ENCODE data around the gene PWWP2B. TPM values are rescaled to one million over a fixed set of nuclear protein-coding genes. Genes with fewer than 3 reads are reported as not detected.
A peak's percentile ranks its signal among the peaks of the same experiment; 100 is the strongest.
"Not testable (repeated sequence)": the region's sequence is repeated elsewhere in the genome, so short reads cannot be mapped to it uniquely, and the experiment has no call there.

Gene PWWP2B
- total RNA-seq = 10 to 100 TPM in 3 of 8 experiments, 1 to 10 TPM in 5; 4.6 to 12.7 (median 8.9) TPM

DNA sequence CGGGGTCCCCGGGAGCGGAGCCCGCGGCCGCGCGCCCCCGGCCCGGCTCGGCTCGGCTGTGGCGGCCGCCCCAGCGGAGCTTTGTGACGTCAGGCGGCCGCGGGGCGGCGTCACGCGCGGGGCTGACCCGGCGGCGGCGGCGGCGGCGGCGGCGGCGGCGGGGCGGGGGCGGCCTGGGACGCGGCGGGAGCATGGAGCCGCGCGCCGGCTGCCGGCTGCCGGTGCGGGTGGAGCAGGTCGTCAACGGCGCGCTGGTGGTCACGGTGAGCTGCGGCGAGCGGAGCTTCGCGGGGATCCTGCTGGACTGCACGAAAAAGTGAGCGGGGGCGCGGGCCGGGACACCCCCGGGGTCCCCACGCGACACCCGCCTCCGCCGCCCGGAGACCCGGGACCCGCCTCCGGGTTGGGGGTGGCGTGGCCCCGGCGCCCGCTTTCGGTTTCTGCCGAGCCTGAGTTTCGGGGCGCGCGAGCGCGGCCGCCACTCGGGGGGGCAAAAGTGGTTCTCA is at the start of gene PWWP2B:
Gene PWWP2B (plus strand): TSS at position 165 of the 506 bp plus-strand sequence. CDS start 27 bp downstream, at position 192.
- peaks cover 23 to 26% of the 10 kb centered on the region in 2 donors for H3K4me1 ChIP-seq (replicated peaks in 1 of 2)
- no CpG with 5 or more reads among the region's 86 CpGs for WGBS, 10 experiments
- H3K27ac ChIP-seq = peak within 1 kb of the TSS; percentile 73 to 92
- ATAC-seq (replicated peaks in 6 of 8) = peak; percentile 16 to 59 (median 38)
- in situ Hi-C loops (cut with MboI; ENCODE audit: low pct_unique_long_range_greater_than_20kb in 2 of 9, low sequenced_read_pairs in 9 of 9, unreplicated experiment in 9 of 9) = loop anchor here in 2 of 9 experiments (10.0 to 25.0 kb wide), 2 partner anchors 48 to 240 kb away; no protein-coding TSS in a partner anchor
- H3K4me3 ChIP-seq = peak within 1 kb of the TSS; percentile 52 to 92 (median 74)

DNA sequence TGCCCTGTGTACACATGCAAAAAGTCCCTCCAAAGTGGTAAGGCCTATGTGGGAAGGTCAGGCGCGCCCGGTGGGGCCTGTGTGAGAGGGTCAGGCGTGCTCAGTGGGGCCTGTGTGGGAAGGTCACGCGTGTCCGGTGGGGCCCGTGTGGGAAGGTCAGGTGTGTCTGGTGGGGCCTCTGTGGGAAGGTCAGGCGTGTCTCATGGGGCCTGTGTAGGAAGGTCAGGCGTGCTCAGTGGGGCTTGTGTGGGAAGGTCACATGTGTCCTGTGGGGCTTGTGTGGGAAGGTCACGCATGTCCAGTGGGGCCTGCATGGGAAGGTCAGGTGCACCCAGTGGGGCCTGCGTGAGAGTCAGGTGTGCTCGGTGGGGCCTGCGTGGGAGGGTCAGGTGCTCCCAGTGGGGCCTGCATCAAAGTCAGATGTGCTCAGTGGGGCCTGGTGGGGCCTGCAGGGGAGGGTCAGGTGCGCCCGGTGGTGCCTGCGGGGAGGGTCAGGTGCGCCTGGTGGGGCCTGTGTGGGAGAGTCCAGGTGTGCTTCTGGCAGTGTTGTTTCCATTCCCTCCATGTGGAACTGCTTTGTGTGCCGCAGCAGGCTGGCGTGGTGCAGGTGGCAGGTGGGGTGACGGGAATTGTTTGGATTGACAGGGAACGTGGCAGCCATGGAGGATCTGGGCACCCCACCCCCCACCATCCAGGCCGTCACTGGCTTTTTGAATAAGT is 49.6 kb upstream of the PWWP2B start:
- 83 to 100% (median 98%) methylated on average over 1 to 4 of the region's 23 CpGs; no CpG with 5 or more reads in 6 of the 10 experiments for WGBS, 10 experiments
- H3K4me1 ChIP-seq (replicated peaks in 1 of 2) = peaks cover 0 to 2% of the 10 kb centered on the region in 2 donors
- ATAC-seq (replicated peaks in 6 of 8) = no peak
- in situ Hi-C loops (cut with MboI; ENCODE audit: low pct_unique_long_range_greater_than_20kb in 2 of 9, low sequenced_read_pairs in 9 of 9, unreplicated experiment in 9 of 9) = loop anchor here in 5 of 9 experiments (10.0 to 25.0 kb wide), 3 partner anchors 110 to 135 kb away; no protein-coding TSS in a partner anchor
- H3K27ac ChIP-seq = no peak overlapping the region
- H3K4me3 ChIP-seq = no peak overlapping the region

DNA sequence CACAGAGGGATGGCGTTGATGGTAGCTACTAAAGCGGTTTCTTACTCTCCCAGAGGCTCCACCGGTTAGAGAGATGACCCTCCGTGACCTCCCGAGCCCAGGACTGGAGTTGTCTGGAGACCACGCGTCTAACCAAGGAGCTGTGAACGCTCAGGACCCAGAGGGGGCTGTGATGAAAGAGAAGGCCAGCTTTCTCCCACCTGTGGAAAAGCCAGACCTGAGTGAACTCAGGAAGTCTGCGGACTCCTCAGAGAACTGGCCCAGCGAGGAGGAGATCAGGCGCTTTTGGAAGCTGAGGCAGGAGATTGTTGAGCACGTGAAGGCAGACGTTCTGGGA is 49.1 kb upstream of the PWWP2B start:
- no peak overlapping the region for H3K27ac ChIP-seq
- H3K4me3 ChIP-seq = no peak overlapping the region
- in situ Hi-C loops (cut with MboI; ENCODE audit: low pct_unique_long_range_greater_than_20kb in 2 of 9, low sequenced_read_pairs in 9 of 9, unreplicated experiment in 9 of 9) = loop anchor here in 5 of 9 experiments (10.0 to 25.0 kb wide), 3 partner anchors 111 to 136 kb away; no protein-coding TSS in a partner anchor
- ATAC-seq (replicated peaks in 6 of 8) = no peak
- WGBS, 10 experiments = 76 to 100% (median 88%) methylated on average over 2 to 12 of the region's 13 CpGs; no CpG with 5 or more reads in 4 of the 10 experiments
- peaks cover 0 to 5% of the 10 kb centered on the region in 2 donors for H3K4me1 ChIP-seq (replicated peaks in 1 of 2)

DNA sequence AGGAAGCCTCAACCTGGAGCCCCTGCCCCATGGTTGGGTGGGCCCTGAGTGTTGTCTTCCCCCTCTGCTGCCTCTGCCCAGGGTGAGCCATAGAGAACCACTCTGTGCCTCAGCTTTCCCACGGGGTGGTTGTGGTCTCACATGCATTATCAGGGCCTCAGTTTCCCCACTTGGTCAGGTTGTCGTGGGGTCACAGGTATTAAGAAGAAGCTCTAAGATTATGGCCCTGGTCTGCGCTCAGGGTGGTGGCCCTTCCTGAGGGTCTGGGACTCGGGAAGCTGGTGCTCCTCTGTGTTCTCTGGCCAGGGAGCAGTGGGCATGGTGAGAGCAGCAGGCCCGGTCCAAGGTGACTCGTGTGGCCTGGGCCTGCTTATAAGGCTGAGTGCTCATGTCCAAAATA is 47.2 kb upstream of the PWWP2B start:
- in situ Hi-C loops (cut with MboI; ENCODE audit: low pct_unique_long_range_greater_than_20kb in 2 of 9, low sequenced_read_pairs in 9 of 9, unreplicated experiment in 9 of 9) = loop anchor here in 6 of 9 experiments (10.0 to 25.0 kb wide), 3 partner anchors 112 to 137 kb away; no protein-coding TSS in a partner anchor
- ATAC-seq (replicated peaks in 6 of 8) = no peak
- Histone ChIP-seq H3K4me1 (replicated peaks in 1 of 2) (peaks cover 0 to 11% of the 10 kb centered on the region in 2 donors), H3K4me3 (no peak overlapping the region), H3K27ac (no peak overlapping the region)
- WGBS, 10 experiments = 80 to 93% (median 81%) methylated on average over 1 to 5 of the region's 6 CpGs; no CpG with 5 or more reads in 6 of the 10 experiments

DNA sequence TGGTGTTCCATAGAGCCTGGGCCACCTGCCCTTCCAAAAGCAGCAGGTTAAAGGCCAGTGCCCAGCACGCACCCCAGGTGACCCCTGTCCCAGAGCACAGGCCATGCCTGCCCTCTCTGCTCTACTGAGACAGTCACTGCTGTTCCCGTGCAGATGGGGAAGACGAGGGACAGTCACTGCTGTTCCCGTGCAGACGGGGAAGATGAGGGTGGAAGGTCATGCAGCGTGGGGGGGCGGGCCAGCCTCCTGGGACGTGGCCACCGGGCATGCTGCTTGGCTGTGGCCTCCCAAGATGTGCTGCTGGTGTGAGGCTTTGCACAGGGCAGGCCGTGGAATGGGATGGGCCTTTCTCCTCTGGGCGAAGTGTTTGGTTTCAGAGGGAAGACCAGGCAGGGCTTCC is 46.6 kb upstream of the PWWP2B start:
- no peak overlapping the region for H3K27ac ChIP-seq
- H3K4me1 ChIP-seq (replicated peaks in 1 of 2) = peaks cover 0 to 13% of the 10 kb centered on the region in 2 donors
- WGBS, 10 experiments = 70% methylated on average over 2 of the region's 11 CpGs; no CpG with 5 or more reads in 9 of the 10 experiments
- no peak for ATAC-seq (replicated peaks in 6 of 8)
- in situ Hi-C loops (cut with MboI; ENCODE audit: low pct_unique_long_range_greater_than_20kb in 2 of 9, low sequenced_read_pairs in 9 of 9, unreplicated experiment in 9 of 9) = loop anchor here in 1 of 9 experiments (10.0 kb wide), 1 partner anchor 126 kb away; no protein-coding TSS in a partner anchor
- H3K4me3 ChIP-seq = no peak overlapping the region

DNA sequence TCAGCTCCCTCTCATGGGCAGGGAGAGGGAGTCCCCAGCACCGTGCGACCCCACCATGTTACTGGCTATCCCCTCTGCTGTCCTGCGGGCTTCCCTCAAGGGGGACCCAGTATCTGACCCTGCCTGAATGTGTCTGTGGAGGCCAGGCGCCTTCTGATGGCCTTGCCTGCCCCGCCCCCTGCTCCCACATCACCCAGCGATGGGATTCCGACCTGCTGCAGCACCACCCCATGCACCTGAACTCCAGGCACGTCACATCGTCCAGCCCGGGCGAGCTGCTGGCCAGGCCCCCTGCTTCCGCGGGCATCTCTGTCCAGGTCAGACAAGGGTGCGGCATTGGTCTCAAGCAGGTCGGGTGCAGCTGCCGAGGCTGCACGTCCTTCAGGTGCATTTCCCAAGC is 46.1 kb upstream of the PWWP2B start:
- peaks cover 0 to 13% of the 10 kb centered on the region in 2 donors for H3K4me1 ChIP-seq (replicated peaks in 1 of 2)
- no peak overlapping the region for H3K4me3 ChIP-seq
- no peak for ATAC-seq (replicated peaks in 6 of 8)
- H3K27ac ChIP-seq = no peak overlapping the region
- in situ Hi-C loops (cut with MboI; ENCODE audit: low pct_unique_long_range_greater_than_20kb in 2 of 9, low sequenced_read_pairs in 9 of 9, unreplicated experiment in 9 of 9) = loop anchor here in 1 of 9 experiments (10.0 kb wide), 1 partner anchor 126 kb away; no protein-coding TSS in a partner anchor
- WGBS, 10 experiments = 60 to 93% (median 83%) methylated on average over 1 to 8 of the region's 17 CpGs; no CpG with 5 or more reads in 4 of the 10 experiments

DNA sequence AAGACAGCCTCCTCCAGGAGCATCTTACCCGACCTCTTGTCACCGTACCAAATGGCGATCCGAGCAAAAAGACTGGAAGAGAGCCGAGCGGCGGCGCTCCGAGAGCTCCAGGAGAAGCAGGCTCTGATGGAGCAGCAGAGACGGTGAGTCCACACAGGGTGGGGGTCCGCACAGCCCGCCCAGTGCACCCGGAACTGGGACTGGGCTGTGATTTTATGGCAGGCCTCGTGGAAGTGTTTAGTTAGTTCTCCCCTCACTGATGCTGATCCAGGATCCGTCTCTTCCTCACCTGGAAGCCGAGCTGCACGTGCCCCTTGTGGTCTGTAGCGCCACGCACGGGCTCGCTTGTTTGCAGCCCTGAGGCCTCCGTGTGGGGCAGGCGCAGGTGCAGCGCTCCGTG is 45.4 kb upstream of the PWWP2B start:
- Histone ChIP-seq H3K4me3 (no peak overlapping the region), H3K27ac (no peak overlapping the region), H3K4me1 (replicated peaks in 1 of 2) (peaks cover 0 to 13% of the 10 kb centered on the region in 2 donors)
- 86 to 100% (median 94%) methylated on average over 1 to 11 of the region's 25 CpGs; no CpG with 5 or more reads in 4 of the 10 experiments for WGBS, 10 experiments
- in situ Hi-C loops (cut with MboI; ENCODE audit: low pct_unique_long_range_greater_than_20kb in 2 of 9, low sequenced_read_pairs in 9 of 9, unreplicated experiment in 9 of 9) = loop anchor here in 1 of 9 experiments (10.0 kb wide), 1 partner anchor 127 kb away; no protein-coding TSS in a partner anchor
- ATAC-seq (replicated peaks in 6 of 8) = peak in 1 of 8 experiments; percentile 37

- 0 to 100% (median 44%) methylated on average over 1 to 12 of the region's 44 CpGs; no CpG with 5 or more reads in 5 of the 10 experiments for WGBS, 10 experiments
- in situ Hi-C loops (cut with MboI; ENCODE audit: low pct_unique_long_range_greater_than_20kb in 2 of 9, low sequenced_read_pairs in 9 of 9, unreplicated experiment in 9 of 9) = loop anchor here in 1 of 9 experiments (10.0 kb wide), 1 partner anchor 128 kb away; no protein-coding TSS in a partner anchor
- Histone ChIP-seq H3K27ac (peak overlapping the region in 1 of 2 donors; percentile 6), H3K4me1 (replicated peaks in 1 of 2) (peaks cover 0 to 13% of the 10 kb centered on the region in 2 donors)
- peak; percentile 77 to 93 (median 86) for ATAC-seq (replicated peaks in 6 of 8)
- H3K4me3 ChIP-seq = not testable (repeated sequence)
These were observed 44.3 kb upstream of the PWWP2B start for GRCh38 chr10:132352462-132353308.

DNA sequence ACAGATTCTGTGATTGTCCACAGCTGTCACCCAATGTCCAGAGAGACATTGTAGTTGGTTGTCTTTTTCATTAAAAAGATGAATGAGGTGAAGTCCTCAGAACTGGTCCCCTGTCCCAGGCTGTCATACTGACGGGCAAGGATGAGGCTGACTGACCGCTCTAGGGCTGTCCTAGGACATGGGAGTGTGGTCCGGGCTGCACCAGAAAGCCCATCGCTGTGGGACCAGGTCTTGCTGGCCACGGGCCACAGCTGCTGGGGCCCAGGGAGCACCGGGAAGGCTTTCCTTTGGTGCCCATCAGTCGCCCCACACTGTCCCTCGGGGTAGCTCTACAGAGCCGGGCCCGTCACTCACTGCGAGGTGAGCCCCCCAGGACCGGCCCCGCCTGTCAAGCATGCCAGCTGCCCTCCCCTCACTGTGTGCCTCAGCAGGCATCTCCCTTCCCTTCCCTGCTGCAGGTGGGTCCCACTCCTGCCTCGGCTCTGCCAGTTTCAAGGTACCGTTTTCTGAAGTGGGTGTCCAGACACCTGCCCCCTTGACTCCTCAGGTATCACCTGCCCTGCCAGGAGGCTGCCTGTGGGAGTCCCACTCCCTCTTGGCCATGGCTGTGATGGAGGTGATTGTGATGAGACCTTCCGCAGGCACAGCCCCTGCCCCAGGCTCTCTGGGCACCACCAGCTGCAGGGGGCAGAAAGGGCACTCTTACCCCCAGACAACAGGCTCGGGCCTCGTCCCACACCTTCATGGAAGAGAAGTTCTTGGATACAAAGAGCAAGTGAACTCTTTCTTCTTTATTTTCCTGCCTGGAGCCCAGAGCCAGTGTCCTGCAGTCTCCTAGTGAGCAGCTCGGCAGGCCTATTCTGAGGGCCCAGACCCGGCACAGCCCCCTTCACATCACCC is 43.3 kb upstream of the PWWP2B start:
- ATAC-seq (replicated peaks in 6 of 8) = peak in 3 of 8 experiments; percentile 11 to 18 (median 15)
- 79 to 100% (median 97%) methylated on average over 1 to 6 of the region's 20 CpGs; no CpG with 5 or more reads in 2 of the 10 experiments for WGBS, 10 experiments
- no peak overlapping the region for H3K27ac ChIP-seq
- H3K4me3 ChIP-seq = no peak overlapping the region
- H3K4me1 ChIP-seq (replicated peaks in 1 of 2) = peaks cover 0 to 13% of the 10 kb centered on the region in 2 donors
- in situ Hi-C loops (cut with MboI; ENCODE audit: low pct_unique_long_range_greater_than_20kb in 2 of 9, low sequenced_read_pairs in 9 of 9, unreplicated experiment in 9 of 9) = loop anchor here in 1 of 9 experiments (10.0 kb wide), 1 partner anchor 129 kb away; no protein-coding TSS in a partner anchor

DNA sequence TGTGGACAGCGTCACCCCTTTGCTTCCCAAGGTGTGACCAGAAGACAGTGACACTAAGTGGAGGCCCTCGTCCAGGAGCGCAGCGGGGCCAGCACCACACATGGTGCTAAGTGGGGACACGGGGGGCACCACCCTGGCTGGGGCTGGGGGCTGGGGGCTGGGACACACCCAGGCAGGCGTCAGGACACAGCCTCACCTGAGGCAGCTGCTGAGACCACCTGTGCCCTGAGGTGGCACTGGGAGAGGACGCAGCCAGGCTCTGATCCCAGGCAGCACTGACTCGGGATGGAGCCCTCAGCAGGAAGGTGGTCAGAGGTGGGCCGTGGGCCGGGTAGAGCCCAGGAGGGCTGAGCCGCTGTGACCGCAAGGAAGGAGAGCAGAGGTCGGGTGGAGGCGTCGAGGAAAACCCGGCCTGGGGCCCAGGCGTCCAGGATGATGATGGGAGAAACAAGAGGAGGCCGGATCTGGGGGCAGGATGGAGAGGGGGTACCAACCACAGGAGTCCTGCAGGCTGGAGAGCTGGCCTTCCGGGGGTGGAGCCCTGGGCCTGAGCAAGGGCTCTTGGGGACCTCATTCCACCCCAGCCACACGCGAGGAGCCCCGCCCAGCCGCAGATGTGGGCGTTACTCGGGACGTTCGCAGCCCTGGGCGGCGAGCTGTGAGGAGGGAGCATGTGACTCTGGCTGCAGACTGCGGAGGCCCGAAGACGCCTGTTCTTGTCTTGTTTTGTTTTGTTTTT is 42.5 kb upstream of the PWWP2B start:
- in situ Hi-C loops (cut with MboI; ENCODE audit: low pct_unique_long_range_greater_than_20kb in 2 of 9, low sequenced_read_pairs in 9 of 9, unreplicated experiment in 9 of 9) = loop anchor here in 1 of 9 experiments (10.0 kb wide), 1 partner anchor 130 kb away; no protein-coding TSS in a partner anchor
- WGBS, 10 experiments = 77 to 100% (median 85%) methylated on average over 1 to 8 of the region's 32 CpGs; no CpG with 5 or more reads in 6 of the 10 experiments
- Histone ChIP-seq H3K4me3 (no peak overlapping the region), H3K27ac (no peak overlapping the region), H3K4me1 (replicated peaks in 1 of 2) (peaks cover 0 to 13% of the 10 kb centered on the region in 2 donors)
- peak in 6 of 8 experiments; percentile 9 to 58 (median 38) for ATAC-seq (replicated peaks in 6 of 8)

GRCh38 chr10:132355297-132355696 is 41.7 kb upstream of the PWWP2B start:
- ATAC-seq (replicated peaks in 6 of 8) = no peak
- in situ Hi-C loops (cut with MboI; ENCODE audit: low pct_unique_long_range_greater_than_20kb in 2 of 9, low sequenced_read_pairs in 9 of 9, unreplicated experiment in 9 of 9) = loop anchor here in 1 of 9 experiments (10.0 kb wide), 1 partner anchor 130 kb away; no protein-coding TSS in a partner anchor
- WGBS, 10 experiments = 60 to 100% (median 83%) methylated on average over 1 to 5 of the region's 17 CpGs; no CpG with 5 or more reads in 4 of the 10 experiments

More at GRCh38 chr10:132355297-132355696, 41.7 kb upstream of the PWWP2B start:
- Histone ChIP-seq H3K4me3 (no peak overlapping the region), H3K4me1 (replicated peaks in 1 of 2) (peaks cover 0 to 13% of the 10 kb centered on the region in 2 donors), H3K27ac (no peak overlapping the region)
